Astrocyte (in vitro differentiated cells and primary cell): Measurements from ENCODE around the gene FBN1.

Experiments
- CTCF ChIP-seq: IDR thresholded peaks from 2 replicates; pipeline ENCODE4 v1.5.1; 2011; ENCODE audit warnings: low read depth, mild to moderate bottlenecking, inconsistent platforms, low read length, moderate library complexity; ENCODE audit not compliant: insufficient read depth
- EZH2 ChIP-seq: IDR thresholded peaks from 2 replicates; pipeline ENCODE4 v1.6.1; 2012; ENCODE audit warnings: mild to moderate bottlenecking, low read length, inconsistent platforms; ENCODE audit not compliant: insufficient read depth

GRCh38 chr15:48447657-48448056 lies 197.9 kb downstream of the FBN1 start:
- no peak for TF ChIP-seq CTCF
- no peak for TF ChIP-seq EZH2
